Keratinocyte (primary cell): ENCODE data around the gene ASB16. TPM values are rescaled to one million over a fixed set of nuclear protein-coding genes. Genes with fewer than 3 reads are reported as not detected.

Experiments used
- DNase-seq: peaks from one replicate; pipeline ENCODE4 v3.0.0-alpha.2; 2011; ENCODE audit warnings: low read depth, missing footprints, low spot score
- FAIRE-seq: peaks from 2 replicates; lab custom pipeline; 2011; peaks lifted over from hg19 to GRCh38; lab: Jason Lieb, UNC
- H2AFZ ChIP-seq: 2 replicates; pipeline ENCODE4 v1.6.0; 2012; ENCODE audit warnings: low read length, control low read depth, inconsistent platforms; ENCODE audit not compliant: control insufficient read depth
- H3K27ac ChIP-seq: 2 replicates; pipeline ENCODE4 v1.5.1; 2011; ENCODE audit warnings: low read length; ENCODE audit not compliant: control insufficient read depth, insufficient read depth
- H3K27me3 ChIP-seq: 3 replicates; pipeline ENCODE4 v1.6.0; 2011; ENCODE audit warnings: low read length; ENCODE audit not compliant: control insufficient read depth, insufficient read depth; ENCODE audit errors: extremely low read depth
- H3K36me3 ChIP-seq, 2 experiments: 2 replicates in 1 of 2; 3 replicates in 1 of 2; pipeline ENCODE4 v1.5.1; 2011; ENCODE audit warnings: low read length in 2 of 2, mild to moderate bottlenecking in 1 of 2; ENCODE audit not compliant: control insufficient read depth in 2 of 2, insufficient read depth in 2 of 2; ENCODE audit errors: extremely low read depth in 1 of 2
- H3K4me1 ChIP-seq: 3 replicates; pipeline ENCODE4 v1.5.1; 2011; ENCODE audit warnings: low read length; ENCODE audit not compliant: control insufficient read depth, insufficient read depth; ENCODE audit errors: extremely low read depth
- H3K4me2 ChIP-seq: 3 replicates; pipeline ENCODE4 v1.6.0; 2011; ENCODE audit warnings: low read depth, low read length; ENCODE audit not compliant: control insufficient read depth, insufficient read depth; ENCODE audit errors: extremely low read depth
- H3K4me3 ChIP-seq, 3 experiments: fragments of 200-600 bp in 1 of 3; sonication (generic) in 1 of 3; 2 replicates in 2 of 3; 3 replicates in 1 of 3; pipeline ENCODE4 v1.5.1; 2011 to 2016; ENCODE audit warnings: low read length in 3 of 3, mild to moderate bottlenecking in 3 of 3, control low read depth in 2 of 3, inconsistent platforms in 1 of 3, low read depth in 1 of 3, mixed read lengths in 1 of 3, mixed run types in 1 of 3, moderate library complexity in 1 of 3; ENCODE audit not compliant: control insufficient read depth in 2 of 3, insufficient read depth in 2 of 3; ENCODE audit errors: extremely low read depth in 1 of 3
- H3K79me2 ChIP-seq: 2 replicates; pipeline ENCODE4 v1.6.0; 2012; ENCODE audit warnings: low read length; ENCODE audit not compliant: control insufficient read depth, insufficient read depth
- H3K9ac ChIP-seq: 3 replicates; pipeline ENCODE4 v1.6.0; 2011; ENCODE audit warnings: low read length; ENCODE audit not compliant: control insufficient read depth, insufficient read depth; ENCODE audit errors: extremely low read depth
- H3K9me1 ChIP-seq: 3 replicates; pipeline ENCODE4 v1.6.0; 2011; ENCODE audit warnings: low read length; ENCODE audit not compliant: control insufficient read depth, insufficient read depth; ENCODE audit errors: extremely low read depth
- H3K9me3 ChIP-seq: 2 replicates; pipeline ENCODE4 v1.5.1; 2012; ENCODE audit warnings: low read depth, low read length; ENCODE audit not compliant: control insufficient read depth
- H4K20me1 ChIP-seq: 3 replicates; pipeline ENCODE4 v1.6.0; 2011; ENCODE audit warnings: low read length; ENCODE audit not compliant: control insufficient read depth, insufficient read depth; ENCODE audit errors: extremely low read depth
- CTCF ChIP-seq, 3 experiments: IDR thresholded peaks in 1 of 3; conservative IDR thresholded peaks in 1 of 3; optimal IDR thresholded peaks in 1 of 3; 2 replicates in 2 of 3; 3 replicates in 1 of 3; pipeline versions ENCODE3 to v1.5.1; 2011; ENCODE audit warnings: low read length in 3 of 3, mild to moderate bottlenecking in 3 of 3, moderate library complexity in 2 of 3, control low read depth in 1 of 3, inconsistent platforms in 1 of 3; ENCODE audit not compliant: insufficient read depth in 2 of 3; ENCODE audit errors: extremely low read depth in 1 of 3
- EZH2 ChIP-seq: IDR thresholded peaks from one replicate; pipeline ENCODE4 v1.6.1; 2012; ENCODE audit warnings: inconsistent platforms, mild to moderate bottlenecking, low read length, moderate library complexity
- dilution Hi-C: fragments of 300-500 bp; cut with MboI; formaldehyde crosslinking; loops from one replicate; pipeline ENCODE4 v1.7.0; 2020; ENCODE audit warnings: low sequenced_read_pairs; ENCODE audit not compliant: extremely low pct_ligation_motif_present
- polyA minus RNA-seq, 3 experiments: library from RNA; depleted of rRNA, polyadenylated mRNA; stranded (reverse); fragments of >200 nt; gene quantifications; 1 replicate in 1 of 3; 2 replicates in 1 of 3; 3 replicates in 1 of 3; pipeline ENCODE4 v1.2.3, GENCODE V29; 2011
- polyA plus RNA-seq, 5 experiments: library from polyadenylated mRNA; depleted of rRNA in 3 of 5; stranded (reverse) in 3 of 5; stranded (forward) in 1 of 5; unstranded in 1 of 5; fragments of >200 nt; gene quantifications; 1 replicate in 1 of 5; 2 replicates in 3 of 5; 3 replicates in 1 of 5; pipeline versions ENCODE4 v1.2.1 to v1.2.3, GENCODE V29; 2011 to 2012; ENCODE audit warnings: missing spikeins in 2 of 5, low read depth in 1 of 5, low replicate concordance in 1 of 5

Gene ASB16, protein sequence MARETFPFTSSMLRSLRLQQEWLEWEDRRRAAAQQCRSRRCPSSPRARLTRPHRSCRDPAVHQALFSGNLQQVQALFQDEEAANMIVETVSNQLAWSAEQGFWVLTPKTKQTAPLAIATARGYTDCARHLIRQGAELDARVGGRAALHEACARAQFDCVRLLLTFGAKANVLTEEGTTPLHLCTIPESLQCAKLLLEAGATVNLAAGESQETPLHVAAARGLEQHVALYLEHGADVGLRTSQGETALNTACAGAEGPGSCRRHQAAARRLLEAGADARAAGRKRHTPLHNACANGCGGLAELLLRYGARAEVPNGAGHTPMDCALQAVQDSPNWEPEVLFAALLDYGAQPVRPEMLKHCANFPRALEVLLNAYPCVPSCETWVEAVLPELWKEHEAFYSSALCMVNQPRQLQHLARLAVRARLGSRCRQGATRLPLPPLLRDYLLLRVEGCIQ
- polyA plus RNA-seq = not detected in 3 replicates
- not detected for polyA plus RNA-seq (2011; ENCODE audit: low read depth)
- polyA plus RNA-seq (2011; cell fraction: cytosol; rRNA removed) = not detected in 2 replicates
- polyA plus RNA-seq (2011; cell fraction: nucleus; rRNA removed) = not detected in 2 replicates
- 0.24 and 0.32 TPM in 2 replicates for polyA plus RNA-seq (2012; ENCODE audit: low replicate concordance)
- not detected in 3 replicates for polyA minus RNA-seq
- polyA minus RNA-seq (2011; cell fraction: cytosol; rRNA and poly(A)+ RNA removed) = not detected
- polyA minus RNA-seq (2011; cell fraction: nucleus; rRNA and poly(A)+ RNA removed) = not detected in 2 replicates

DNA sequence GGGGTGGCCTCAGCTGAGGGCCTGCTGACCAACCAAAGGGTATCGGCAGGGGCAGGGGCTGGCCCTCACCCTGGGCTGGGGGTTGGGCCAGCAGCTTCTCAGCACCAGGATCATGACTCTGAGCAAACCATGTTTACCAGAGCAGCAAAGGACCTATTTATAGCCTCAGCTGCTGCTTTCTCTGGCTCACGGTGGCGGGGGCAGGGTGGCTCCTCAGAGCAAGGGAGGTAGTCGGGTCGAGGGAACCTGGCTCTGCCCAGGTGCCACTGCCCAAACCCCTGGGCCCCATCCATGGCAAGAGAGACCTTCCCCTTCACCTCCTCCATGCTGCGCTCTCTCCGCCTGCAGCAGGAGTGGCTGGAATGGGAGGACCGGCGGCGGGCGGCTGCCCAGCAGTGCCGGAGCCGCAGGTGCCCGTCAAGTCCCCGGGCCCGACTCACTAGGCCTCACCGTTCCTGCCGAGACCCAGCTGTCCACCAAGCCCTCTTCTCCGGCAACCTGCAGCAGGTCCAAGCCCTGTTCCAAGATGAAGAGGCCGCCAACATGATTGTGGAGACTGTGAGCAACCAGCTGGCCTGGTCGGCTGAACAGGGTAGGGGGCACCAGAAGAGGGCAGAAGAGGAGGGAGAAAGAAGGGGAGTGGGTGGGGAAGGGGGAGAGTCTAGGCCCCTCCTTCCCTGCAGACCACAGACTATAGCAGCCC is at the start of gene ASB16:
ASB16 (plus strand) TSS at position 206 of the 703 bp plus-strand sequence; CDS start at position 292, 86 bp downstream.
- Histone ChIP-seq H3K9me1 (no peaks in the 10 kb centered on the region), H3K9ac (no peak within 1 kb of the TSS), H4K20me1 (no peaks in the 10 kb centered on the region), H3K4me2 (no peak within 1 kb of the TSS), H3K9me3 (no peaks in the 10 kb centered on the region), H3K27me3 (no peaks in the 10 kb centered on the region), H3K36me3 (no peaks in the 10 kb centered on the region), H3K79me2 (no peaks in the 10 kb centered on the region), H3K27ac (no peak within 1 kb of the TSS), H2AFZ (no peak within 1 kb of the TSS), H3K4me1 (no peaks in the 10 kb centered on the region), H3K4me3 (no peak within 1 kb of the TSS)
- TF ChIP-seq EZH2 (no peak), CTCF (optimal IDR thresholded peaks at IDR 0.05 in 1 of 3, IDR thresholded peaks at IDR 0.05 in 1 of 3, conservative IDR thresholded peaks at IDR 0.05 in 1 of 3; ENCODE audit: extremely low read depth in 1 of 3, insufficient read depth in 2 of 3, low read length in 3 of 3) (no peak)
- DNase-seq (no peak), FAIRE-seq (no peak)
- dilution Hi-C loops = no loop called here

- Histone ChIP-seq H3K4me3 (no peak overlapping the region), H4K20me1 (no peaks in the 10 kb centered on the region), H3K79me2 (no peaks in the 10 kb centered on the region), H3K9me3 (no peaks in the 10 kb centered on the region), H3K9me1 (no peaks in the 10 kb centered on the region), H3K27me3 (peaks cover 9% of the 10 kb centered on the region), H3K9ac (no peak overlapping the region), H3K4me2 (no peak overlapping the region), H2AFZ (no peak overlapping the region), H3K36me3 (no peaks in the 10 kb centered on the region), H3K27ac (no peak overlapping the region), H3K4me1 (peaks cover 9% of the 10 kb centered on the region)
- dilution Hi-C loops = no loop called here
- DNase-seq = no peak
- no peak for FAIRE-seq
- no peak for TF ChIP-seq CTCF (optimal IDR thresholded peaks at IDR 0.05 in 1 of 3, IDR thresholded peaks at IDR 0.05 in 1 of 3, conservative IDR thresholded peaks at IDR 0.05 in 1 of 3; ENCODE audit: extremely low read depth in 1 of 3, insufficient read depth in 2 of 3, low read length in 3 of 3)
- no peak for TF ChIP-seq EZH2
Observed at GRCh38 chr17:44120851-44121605, 49.5 kb upstream of the ASB16 start.
